Fibroblast of lung (primary cell): Measurements from ENCODE around the gene FAM25C. TPM values are rescaled to one million over a fixed set of nuclear protein-coding genes. Genes with fewer than 3 reads are reported as not detected.
"Not testable (repeated sequence)": the region's sequence is repeated elsewhere in the genome, so short reads cannot be mapped to it uniquely, and the experiment has no call there.

Experiments used
- DNase-seq, 2 donors: peaks; one replicate each; pipeline versions ENCODE4 v3.0.0 to v3.0.0-alpha.2; 2010; ENCODE audit warnings: low read depth in 2 of 2
- H2AFZ ChIP-seq: 2 replicates; pipeline ENCODE4 v1.5.1; 2012; ENCODE audit warnings: low read length, control low read depth, inconsistent platforms
- H3K27ac ChIP-seq: 2 replicates; pipeline ENCODE4 v1.5.1; 2011; ENCODE audit warnings: low read length, control low read depth; ENCODE audit not compliant: insufficient read depth
- H3K27me3 ChIP-seq: 2 replicates; pipeline ENCODE4 v1.5.1; 2011; ENCODE audit warnings: mild to moderate bottlenecking, low read length; ENCODE audit not compliant: control insufficient read depth, insufficient read depth
- H3K36me3 ChIP-seq: 2 replicates; pipeline ENCODE4 v1.5.1; 2011; ENCODE audit warnings: low read length; ENCODE audit not compliant: control insufficient read depth, insufficient read depth
- H3K4me1 ChIP-seq: 2 replicates; pipeline ENCODE4 v1.5.1; 2011; ENCODE audit warnings: low read length; ENCODE audit not compliant: control insufficient read depth, insufficient read depth; ENCODE audit errors: extremely low read depth
- H3K4me2 ChIP-seq: 2 replicates; pipeline ENCODE4 v1.5.1; 2011; ENCODE audit warnings: low read length, control low read depth; ENCODE audit not compliant: insufficient read depth; ENCODE audit errors: extremely low read depth
- H3K4me3 ChIP-seq, 4 experiments: fragments of 200-600 bp in 1 of 4; sonication (generic) in 1 of 4; replicated peaks in 1 of 4; 2 replicates each; pipeline ENCODE4 v1.5.1; 2011 to 2016; ENCODE audit warnings: low read length in 4 of 4, low read depth in 3 of 4, mild to moderate bottlenecking in 3 of 4, control low read depth in 2 of 4, inconsistent platforms in 1 of 4, mixed read lengths in 1 of 4; ENCODE audit not compliant: insufficient read depth in 1 of 4; ENCODE audit errors: control extremely low read depth in 1 of 4
- H3K79me2 ChIP-seq: 2 replicates; pipeline ENCODE4 v1.5.1; 2012; ENCODE audit warnings: mild to moderate bottlenecking, low read length, inconsistent platforms; ENCODE audit not compliant: control insufficient read depth, insufficient read depth
- H3K9ac ChIP-seq: 2 replicates; pipeline ENCODE4 v1.5.1; 2011; ENCODE audit warnings: mild to moderate bottlenecking, low read length, control low read depth; ENCODE audit not compliant: insufficient read depth
- H3K9me3 ChIP-seq: 2 replicates; pipeline ENCODE4 v1.5.1; 2012; ENCODE audit warnings: low read depth, low read length; ENCODE audit not compliant: control insufficient read depth, insufficient read depth
- H4K20me1 ChIP-seq: 2 replicates; pipeline ENCODE4 v1.5.1; 2011; ENCODE audit warnings: low read length; ENCODE audit not compliant: control insufficient read depth, insufficient read depth; ENCODE audit errors: extremely low read depth
- polyA plus RNA-seq, 2 donors: library from polyadenylated mRNA; depleted of rRNA in 1 of 2; stranded (reverse) in 1 of 2; unstranded in 1 of 2; fragments of >200 nt; gene quantifications; 2 replicates each; pipeline ENCODE4 v1.2.1, GENCODE V29; 2011 to 2012; ENCODE audit warnings: missing spikeins in 1 of 2
- total RNA-seq: library from RNA; depleted of rRNA; stranded (reverse); fragments of >200 nt; gene quantifications from 2 replicates; pipeline ENCODE4 v1.2.1, GENCODE V29; 2014

Gene FAM25C
- total and polyA plus RNA-seq, 2 donors (not counting 1 experiment from before 2014, with no cell fraction given), result not detected

GRCh38 chr10:47960699-47961098, 38.9 kb downstream of the FAM25C start:
- not testable (repeated sequence) for H3K27me3 ChIP-seq, H2AFZ ChIP-seq, H3K4me1 ChIP-seq, DNase-seq, H3K4me3 ChIP-seq, H4K20me1 ChIP-seq, H3K36me3 ChIP-seq, H3K27ac ChIP-seq, H3K9ac ChIP-seq, H3K4me2 ChIP-seq, H3K79me2 ChIP-seq, H3K9me3 ChIP-seq

GRCh38 chr10:47959677-47960076, 39.9 kb downstream of the FAM25C start:
- not testable (repeated sequence) for H3K4me3 ChIP-seq, H3K79me2 ChIP-seq, DNase-seq, H3K9me3 ChIP-seq, H3K27ac ChIP-seq, H3K4me2 ChIP-seq, H3K27me3 ChIP-seq, H3K9ac ChIP-seq, H2AFZ ChIP-seq, H4K20me1 ChIP-seq, H3K36me3 ChIP-seq, H3K4me1 ChIP-seq

GRCh38 chr10:47957158-47957557, 42.4 kb downstream of the FAM25C start:
- not testable (repeated sequence) for H3K27me3 ChIP-seq, H3K79me2 ChIP-seq, H3K4me2 ChIP-seq, H4K20me1 ChIP-seq, H3K9ac ChIP-seq, H3K36me3 ChIP-seq, H3K9me3 ChIP-seq, H3K4me3 ChIP-seq, DNase-seq, H2AFZ ChIP-seq, H3K4me1 ChIP-seq, H3K27ac ChIP-seq

- not testable (repeated sequence) for H3K27ac ChIP-seq, H3K4me3 ChIP-seq, DNase-seq, H3K9ac ChIP-seq, H3K36me3 ChIP-seq, H3K79me2 ChIP-seq, H4K20me1 ChIP-seq, H3K27me3 ChIP-seq, H3K4me2 ChIP-seq, H3K9me3 ChIP-seq, H2AFZ ChIP-seq, H3K4me1 ChIP-seq
These were observed 52.2 kb downstream of the FAM25C start for GRCh38 chr10:47947424-47947823.

Other genes starting within 250 kb of the FAM25C start
- gene SYT15B, start 236.2 kb downstream of the FAM25C start, total RNA-seq, result not detected in 2 replicates
- 0.02 and 0.03 TPM in 2 replicates for gene SYT15B, start 236.2 kb downstream of the FAM25C start, polyA plus RNA-seq
- not detected in 2 replicates for gene NPY4R2, start 81.1 kb downstream of the FAM25C start, total RNA-seq
- gene NPY4R2, start 81.1 kb downstream of the FAM25C start, polyA plus RNA-seq, result 0.03 TPM in 1 of 2 replicates, not detected in the other